Mesothelial cell of epicardium (in vitro differentiated cells): Measurements from ENCODE around the gene LPCAT4. TPM values are rescaled to one million over a fixed set of nuclear protein-coding genes. Genes with fewer than 3 reads are reported as not detected.
"Not testable (repeated sequence)": the region's sequence is repeated elsewhere in the genome, so short reads cannot be mapped to it uniquely, and the experiment has no call there.

Source experiments
- DNase-seq, 2 experiments: peaks; one replicate each; pipeline ENCODE4 v3.0.0; 2021; ENCODE audit warnings: low spot score in 2 of 2; ENCODE audit not compliant: unreplicated experiment in 2 of 2
- H3K27ac Mint-ChIP-seq: 2 replicates; pipeline ENCODE4 v1.8.0; 2021; ENCODE audit warnings: mixed read lengths
- H3K27me3 Mint-ChIP-seq: 2 replicates; pipeline ENCODE4 v1.8.0; 2021; ENCODE audit warnings: low read depth, mixed read lengths
- H3K36me3 Mint-ChIP-seq: 2 replicates; pipeline ENCODE4 v1.8.0; 2021; ENCODE audit warnings: mixed read lengths
- H3K4me1 Mint-ChIP-seq: 2 replicates; pipeline ENCODE4 v1.8.0; 2021; ENCODE audit warnings: mixed read lengths
- H3K4me3 Mint-ChIP-seq: 2 replicates; pipeline ENCODE4 v1.8.0; 2021; ENCODE audit warnings: mild to moderate bottlenecking, moderate library complexity, mixed read lengths
- H3K9me3 Mint-ChIP-seq: 2 replicates; pipeline ENCODE4 v1.8.0; 2021; ENCODE audit warnings: mixed read lengths
- total RNA-seq: library from RNA; stranded (reverse); gene quantifications from 3 replicates; pipeline ENCODE4 v1.2.1, GENCODE V29; 2021
- TF ChIP-seq, protein P1 (sequence below): fragments of 200-600 bp; sonication (generic); IDR thresholded peaks from one replicate; pipeline ENCODE4 v1.5.0; 2021; ENCODE audit warnings: antibody characterized with exemption; ENCODE audit not compliant: unreplicated experiment

Gene LPCAT4
- total RNA-seq, 1 donor from 2014 or later, result 91.3 TPM

- TF ChIP-seq, protein P1, sequence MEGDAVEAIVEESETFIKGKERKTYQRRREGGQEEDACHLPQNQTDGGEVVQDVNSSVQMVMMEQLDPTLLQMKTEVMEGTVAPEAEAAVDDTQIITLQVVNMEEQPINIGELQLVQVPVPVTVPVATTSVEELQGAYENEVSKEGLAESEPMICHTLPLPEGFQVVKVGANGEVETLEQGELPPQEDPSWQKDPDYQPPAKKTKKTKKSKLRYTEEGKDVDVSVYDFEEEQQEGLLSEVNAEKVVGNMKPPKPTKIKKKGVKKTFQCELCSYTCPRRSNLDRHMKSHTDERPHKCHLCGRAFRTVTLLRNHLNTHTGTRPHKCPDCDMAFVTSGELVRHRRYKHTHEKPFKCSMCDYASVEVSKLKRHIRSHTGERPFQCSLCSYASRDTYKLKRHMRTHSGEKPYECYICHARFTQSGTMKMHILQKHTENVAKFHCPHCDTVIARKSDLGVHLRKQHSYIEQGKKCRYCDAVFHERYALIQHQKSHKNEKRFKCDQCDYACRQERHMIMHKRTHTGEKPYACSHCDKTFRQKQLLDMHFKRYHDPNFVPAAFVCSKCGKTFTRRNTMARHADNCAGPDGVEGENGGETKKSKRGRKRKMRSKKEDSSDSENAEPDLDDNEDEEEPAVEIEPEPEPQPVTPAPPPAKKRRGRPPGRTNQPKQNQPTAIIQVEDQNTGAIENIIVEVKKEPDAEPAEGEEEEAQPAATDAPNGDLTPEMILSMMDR, result no peak
- H3K36me3 Mint-ChIP-seq, result peaks cover 17% of the 10 kb centered on the region
- no peak overlapping the region for H3K4me3 Mint-ChIP-seq
- H3K27me3 Mint-ChIP-seq, result no peaks in the 10 kb centered on the region
- DNase-seq, result no peak
- peaks cover 7% of the 10 kb centered on the region for H3K4me1 Mint-ChIP-seq
- no peaks in the 10 kb centered on the region for H3K9me3 Mint-ChIP-seq
- H3K27ac Mint-ChIP-seq, result no peak overlapping the region
Observed at GRCh38 chr15:34355241-34355640, 11.8 kb downstream of the LPCAT4 start.

DNA sequence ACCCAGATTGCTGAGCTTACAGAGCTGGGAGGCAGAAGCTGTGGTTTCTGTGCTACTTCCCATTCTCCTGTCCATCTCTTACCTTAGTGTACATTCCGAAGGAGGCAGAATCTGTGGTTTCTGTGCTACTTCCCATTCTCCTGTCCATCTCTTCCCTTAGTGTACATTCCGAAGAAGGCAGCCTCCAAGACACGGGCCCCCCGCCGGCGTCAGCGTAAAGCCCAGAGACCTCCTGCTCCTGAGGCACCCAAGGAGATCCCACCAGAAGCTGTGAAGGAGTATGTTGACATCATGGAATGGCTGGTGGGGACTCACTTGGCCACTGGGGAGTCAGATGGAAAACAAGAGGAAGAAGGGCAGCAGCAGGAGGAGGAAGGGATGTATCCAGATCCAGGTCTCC is 12.7 kb downstream of the LPCAT4 start:
- no peak for DNase-seq
- no peaks in the 10 kb centered on the region for H3K9me3 Mint-ChIP-seq
- H3K4me3 Mint-ChIP-seq, result no peak overlapping the region
- peaks cover 11% of the 10 kb centered on the region for H3K36me3 Mint-ChIP-seq
- no peak overlapping the region for H3K27ac Mint-ChIP-seq
- no peaks in the 10 kb centered on the region for H3K27me3 Mint-ChIP-seq
- peaks cover 4% of the 10 kb centered on the region for H3K4me1 Mint-ChIP-seq
- TF ChIP-seq, protein P1, result no peak

- no peaks in the 10 kb centered on the region for H3K27me3 Mint-ChIP-seq
- TF ChIP-seq, protein P1, result no peak
- no peak overlapping the region for H3K27ac Mint-ChIP-seq
- no peak for DNase-seq
- peaks cover 4% of the 10 kb centered on the region for H3K4me1 Mint-ChIP-seq
- no peaks in the 10 kb centered on the region for H3K9me3 Mint-ChIP-seq
- H3K36me3 Mint-ChIP-seq, result peaks cover 11% of the 10 kb centered on the region
- H3K4me3 Mint-ChIP-seq, result no peak overlapping the region
Observed at GRCh38 chr15:34353627-34354026, 13.4 kb downstream of the LPCAT4 start.

DNA sequence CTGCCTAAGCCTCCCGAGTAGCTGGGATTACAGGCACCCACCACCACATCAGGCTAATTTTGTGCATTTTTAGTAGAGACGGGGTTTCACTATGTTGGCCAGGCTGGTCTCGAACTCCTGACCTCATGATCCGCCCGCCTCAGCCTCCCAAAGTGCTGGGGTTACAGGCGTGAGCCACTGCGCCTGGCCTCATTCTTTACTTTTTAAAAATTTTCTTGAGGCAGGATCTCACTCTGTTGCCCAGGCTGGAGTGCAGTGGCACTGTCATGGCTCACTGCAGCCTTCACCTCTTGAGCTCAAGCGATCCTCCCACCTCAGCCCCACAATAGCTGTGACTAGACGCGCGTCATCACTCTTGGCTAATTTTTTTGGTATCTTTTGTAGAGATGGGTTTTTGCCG is 14.0 kb downstream of the LPCAT4 start:
- H3K4me3 Mint-ChIP-seq, H3K27ac Mint-ChIP-seq, H3K36me3 Mint-ChIP-seq, H3K4me1 Mint-ChIP-seq, H3K9me3 Mint-ChIP-seq, H3K27me3 Mint-ChIP-seq, DNase-seq: not testable (repeated sequence)

DNA sequence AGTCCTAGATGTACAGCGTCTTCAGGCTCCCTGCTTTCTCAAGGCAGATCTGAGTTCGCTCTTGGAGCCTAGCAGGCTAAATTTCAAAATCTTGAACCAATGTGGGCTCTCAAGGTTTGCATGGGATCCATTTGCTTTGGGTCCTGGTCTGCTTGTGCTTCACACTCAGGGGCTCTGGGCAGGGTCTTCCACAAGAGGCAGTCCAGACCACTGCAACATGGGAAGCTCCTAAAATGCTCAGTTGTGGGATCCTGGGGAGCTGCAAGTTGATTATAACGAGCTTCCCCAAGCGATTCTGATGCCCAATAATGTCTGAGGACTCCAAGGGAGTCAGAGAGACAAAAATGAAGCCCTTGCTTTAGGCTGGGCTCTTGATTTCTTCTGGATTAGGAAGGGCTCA is 17.2 kb downstream of the LPCAT4 start:
- Mint-ChIP-seq H3K27me3 (no peaks in the 10 kb centered on the region), H3K4me1 (peaks cover 4% of the 10 kb centered on the region), H3K9me3 (no peaks in the 10 kb centered on the region), H3K27ac (no peak overlapping the region), H3K36me3 (no peaks in the 10 kb centered on the region), H3K4me3 (no peak overlapping the region)
- no peak for DNase-seq
- TF ChIP-seq, protein P1, result no peak

- Mint-ChIP-seq H3K9me3 (no peaks in the 10 kb centered on the region), H3K4me3 (no peak overlapping the region), H3K4me1 (peaks cover 4% of the 10 kb centered on the region), H3K27me3 (no peaks in the 10 kb centered on the region), H3K27ac (no peak overlapping the region), H3K36me3 (no peaks in the 10 kb centered on the region)
- TF ChIP-seq, protein P1, result no peak
- DNase-seq, result no peak
Observed at GRCh38 chr15:34348735-34349300, 18.2 kb downstream of the LPCAT4 start.
